Measurements from ENCODE around the gene DDX55. TPM values are rescaled to one million over a fixed set of nuclear protein-coding genes. Genes with fewer than 3 reads are reported as not detected.

Gene DDX55
- total RNA-seq, 3 donors from 2014 or later (not counting 1 experiment from before 2014, with no cell fraction given): 25.9 to 42.7 (median 41.5) TPM

- H3K4me1 Mint-ChIP-seq: no peaks in the 10 kb centered on the region
- Histone ChIP-seq H3K36me3 (ENCODE audit: control insufficient read depth, insufficient read depth, low read length) (peaks cover 14% of the 10 kb centered on the region), H3K27me3 (ENCODE audit: control insufficient read depth, insufficient read depth, low read length) (no peaks in the 10 kb centered on the region), H3K9me3 (ENCODE audit: control insufficient read depth, insufficient read depth, low read length) (no peaks in the 10 kb centered on the region), H3K27ac (ENCODE audit: low read length) (no peak overlapping the region), H3K4me1 (ENCODE audit: control insufficient read depth, insufficient read depth, low read length) (no peaks in the 10 kb centered on the region), H3K4me3 (ENCODE audit: low read length) (no peak overlapping the region)
- peaks cover 5% of the 10 kb centered on the region for H3K36me3 Mint-ChIP-seq
- H3K27me3 Mint-ChIP-seq (ENCODE audit: low read depth in 2 of 2): no peaks in the 10 kb centered on the region
- intact Hi-C loops (cut with micrococcal nuclease): no loop called here
- H3K27ac Mint-ChIP-seq: no peak overlapping the region
- ATAC-seq (no peak), DNase-seq (no peak)
- no peak for TF ChIP-seq CTCF (IDR thresholded peaks at IDR 0.05)
- no CpG with 5 or more reads among the region's 5 CpGs for WGBS (ENCODE audit: insufficient coverage)
- H3K4me3 Mint-ChIP-seq: no peak overlapping the region
- no peaks in the 10 kb centered on the region for H3K9me3 Mint-ChIP-seq
Measured at GRCh38 chr12:123659996-123660727, 58.3 kb downstream of the DDX55 start.

GRCh38 chr12:123667771-123668170 lies 65.9 kb downstream of the DDX55 start:
- Mint-ChIP-seq H3K4me3 (no peak overlapping the region), H3K27me3 (ENCODE audit: low read depth in 2 of 2) (no peaks in the 10 kb centered on the region), H3K4me1 (peaks cover 7 to 16% of the 10 kb centered on the region in 2 donors), H3K36me3 (no peaks in the 10 kb centered on the region), H3K9me3 (no peaks in the 10 kb centered on the region), H3K27ac (no peak overlapping the region)
- intact Hi-C loops (cut with micrococcal nuclease): no loop called here
- DNase-seq (no peak), ATAC-seq (no peak)
- Histone ChIP-seq H3K36me3 (ENCODE audit: control insufficient read depth, insufficient read depth, low read length) (no peaks in the 10 kb centered on the region), H3K4me3 (ENCODE audit: low read length) (no peak overlapping the region), H3K27ac (ENCODE audit: low read length) (no peak overlapping the region), H3K27me3 (ENCODE audit: control insufficient read depth, insufficient read depth, low read length) (no peaks in the 10 kb centered on the region), H3K4me1 (ENCODE audit: control insufficient read depth, insufficient read depth, low read length) (peaks cover 12% of the 10 kb centered on the region), H3K9me3 (ENCODE audit: control insufficient read depth, insufficient read depth, low read length) (no peaks in the 10 kb centered on the region)
- TF ChIP-seq CTCF (IDR thresholded peaks at IDR 0.05): no peak
- WGBS (ENCODE audit: insufficient coverage): 91% methylated on average over 8 of the region's 8 CpGs

Other genes starting within 250 kb of the DDX55 start
- 10 to 100 TPM; 30.7 to 40.3 (median 34.3) TPM for gene SBNO1, start 237.3 kb upstream of the DDX55 start, total RNA-seq
- 10 to 100 TPM; 24.9 to 50.2 (median 48.7) TPM for gene KMT5A, start 218.0 kb upstream of the DDX55 start, total RNA-seq
- gene RILPL2, start 165.4 kb upstream of the DDX55 start, total RNA-seq: 1 to 10 TPM; 3.6 to 5.5 (median 4.4) TPM
- 10 to 100 TPM; 25.6 to 34.8 (median 28.7) TPM for gene SNRNP35, start 144.0 kb upstream of the DDX55 start, total RNA-seq
- gene RILPL1, start 68.4 kb upstream of the DDX55 start, total RNA-seq: 1 to 10 TPM; 1.3 to 2.7 (median 1.5) TPM
- gene TMED2, start 17.5 kb upstream of the DDX55 start, total RNA-seq: 100 to 1,000 TPM; 107 to 134 (median 113) TPM
- 10 to 100 TPM; 50.5 to 55.7 (median 51.0) TPM for gene EIF2B1, start 31.6 kb downstream of the DDX55 start, total RNA-seq
- gene GTF2H3, start 31.7 kb downstream of the DDX55 start, total RNA-seq: 10 to 100 TPM; 12.8 to 21.3 (median 21.2) TPM
- 1 to 10 TPM; 3.2 to 7.3 (median 4.6) TPM for gene TCTN2, start 69.0 kb downstream of the DDX55 start, total RNA-seq
- gene ATP6V0A2, start 110.3 kb downstream of the DDX55 start, total RNA-seq: 10 to 100 TPM; 47.7 to 69.5 (median 56.5) TPM
- gene DNAH10, start 160.2 kb downstream of the DDX55 start, total RNA-seq: 1 to 10 TPM in 1 of 3 donors, under 1 TPM in 2; 0.43 to 1.7 (median 0.94) TPM